Lower leg skin (tissue), 4 donors: ENCODE data around the gene ADAMTS17. TPM values are rescaled to one million over a fixed set of nuclear protein-coding genes. Genes with fewer than 3 reads are reported as not detected.

ENCODE experiments used
- DNase-seq, 2 donors: peaks; one replicate each; pipeline ENCODE4 v3.0.0-alpha.2; 2019; ENCODE audit warnings: low spot score in 2 of 2
- H3K4me3 ChIP-seq: fragments of 200-600 bp; sonication (generic); 2 replicates; pipeline ENCODE4 v1.5.1; 2017; ENCODE audit warnings: mild to moderate bottlenecking, low read depth; ENCODE audit not compliant: poor library complexity, severe bottlenecking
- POLR2A ChIP-seq, 2 donors: fragments of 450-650 bp; IDR thresholded peaks; one replicate each; pipeline ENCODE4 v1.6.1; 2016 to 2017; ENCODE audit warnings: antibody characterized with exemption in 2 of 2, mild to moderate bottlenecking in 1 of 2, moderate library complexity in 1 of 2
- WGBS, 2 donors: methylation state at CpG; one replicate each; pipeline ENCODE4 v1.1.5; 2018; 5-methylcytosine and 5-hydroxymethylcytosine counted together
- intact Hi-C: fragments of 100-400 bp; cut with DNase I; formaldehyde crosslinking; loops from one replicate; pipeline ENCODE4 v1.15.0; 2023; ENCODE audit warnings: low total_unique reads
- total RNA-seq, 4 donors: library from RNA; depleted of rRNA; stranded (reverse); fragments of >200 nt; gene quantifications; one replicate each; pipeline ENCODE4 v1.1.0, GENCODE V29; 2016
- TF ChIP-seq, protein P1 (sequence below), 3 donors: fragments of 450-650 bp; IDR thresholded peaks; one replicate each; pipeline ENCODE4 v1.5.1; 2016; ENCODE audit warnings: antibody characterized with exemption in 3 of 3, mild to moderate bottlenecking in 3 of 3, moderate library complexity in 2 of 3

Gene ADAMTS17
- total RNA-seq, 4 donors from 2014 or later: 3.5 to 7.8 (median 3.9) TPM

DNA sequence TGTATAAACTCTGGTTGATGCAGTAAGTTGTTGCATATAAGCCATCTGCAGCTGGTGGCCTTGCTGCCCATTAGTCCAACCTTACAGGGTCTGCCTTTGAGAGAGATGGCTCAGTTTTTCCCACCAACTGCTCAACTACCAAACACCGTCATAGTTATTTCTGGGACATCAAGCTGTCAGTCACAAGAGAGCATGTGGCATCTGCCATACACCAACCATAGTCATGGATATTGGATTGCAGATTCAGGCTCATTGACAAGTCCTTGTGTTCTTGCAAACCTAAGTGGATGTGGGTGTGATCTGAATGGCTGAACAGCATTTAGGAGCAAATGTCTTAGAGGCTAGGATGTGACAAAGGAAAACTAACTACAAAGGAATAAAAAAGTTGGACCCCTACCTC is 137.6 kb downstream of the ADAMTS17 start:
- TF ChIP-seq, protein P1, sequence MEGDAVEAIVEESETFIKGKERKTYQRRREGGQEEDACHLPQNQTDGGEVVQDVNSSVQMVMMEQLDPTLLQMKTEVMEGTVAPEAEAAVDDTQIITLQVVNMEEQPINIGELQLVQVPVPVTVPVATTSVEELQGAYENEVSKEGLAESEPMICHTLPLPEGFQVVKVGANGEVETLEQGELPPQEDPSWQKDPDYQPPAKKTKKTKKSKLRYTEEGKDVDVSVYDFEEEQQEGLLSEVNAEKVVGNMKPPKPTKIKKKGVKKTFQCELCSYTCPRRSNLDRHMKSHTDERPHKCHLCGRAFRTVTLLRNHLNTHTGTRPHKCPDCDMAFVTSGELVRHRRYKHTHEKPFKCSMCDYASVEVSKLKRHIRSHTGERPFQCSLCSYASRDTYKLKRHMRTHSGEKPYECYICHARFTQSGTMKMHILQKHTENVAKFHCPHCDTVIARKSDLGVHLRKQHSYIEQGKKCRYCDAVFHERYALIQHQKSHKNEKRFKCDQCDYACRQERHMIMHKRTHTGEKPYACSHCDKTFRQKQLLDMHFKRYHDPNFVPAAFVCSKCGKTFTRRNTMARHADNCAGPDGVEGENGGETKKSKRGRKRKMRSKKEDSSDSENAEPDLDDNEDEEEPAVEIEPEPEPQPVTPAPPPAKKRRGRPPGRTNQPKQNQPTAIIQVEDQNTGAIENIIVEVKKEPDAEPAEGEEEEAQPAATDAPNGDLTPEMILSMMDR (IDR thresholded peaks at IDR 0.05): no peak
- DNase-seq: peak in 1 of 2 donors; percentile 46
- WGBS, 2 donors: 100% methylated on average over 1 of the region's 1 CpG
- H3K4me3 ChIP-seq: no peak overlapping the region
- intact Hi-C loops: loop anchor here (10.0 kb wide), 1 partner anchor 131 kb away; no protein-coding TSS in a partner anchor

DNA sequence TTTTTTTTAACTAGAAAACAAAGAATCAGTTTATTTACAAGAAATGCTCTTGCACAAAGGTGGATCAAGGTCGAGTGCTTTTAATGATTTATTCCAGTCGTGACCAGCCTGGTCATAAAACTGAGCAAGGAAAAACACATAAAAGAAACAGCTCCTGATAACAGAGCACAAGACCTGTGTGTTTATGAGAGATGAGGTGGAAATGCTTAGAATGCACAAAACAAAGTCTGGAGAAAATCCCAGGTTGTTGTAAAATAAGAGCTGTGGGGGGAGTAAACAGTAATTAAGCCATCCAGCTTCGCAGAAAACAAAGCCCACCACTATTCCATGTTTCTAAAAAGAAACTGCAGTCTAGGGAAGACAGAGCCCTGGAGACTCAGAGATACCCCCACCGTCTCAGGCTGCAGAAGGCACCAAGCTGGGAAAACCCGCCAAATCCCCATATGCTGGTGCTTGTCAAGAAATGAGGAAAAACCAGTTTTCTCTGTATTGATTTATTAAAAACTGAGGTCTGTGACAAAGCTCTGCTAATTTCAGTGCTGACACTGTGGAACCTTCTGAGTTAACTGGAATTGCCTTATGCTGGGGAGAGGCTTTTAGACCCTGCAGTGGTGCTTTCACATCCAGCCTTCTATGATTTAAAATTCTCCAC is 139.3 kb downstream of the ADAMTS17 start:
- TF ChIP-seq, protein P1 (IDR thresholded peaks at IDR 0.05): no peak
- TF ChIP-seq POLR2A (IDR thresholded peaks at IDR 0.05): no peak
- WGBS, 2 donors: 21 to 34% methylated on average over 5 of the region's 5 CpGs
- no peak for DNase-seq
- H3K4me3 ChIP-seq: no peak overlapping the region
- intact Hi-C loops: loop anchor here (10.0 kb wide), 1 partner anchor 132 kb away; no protein-coding TSS in a partner anchor

DNA sequence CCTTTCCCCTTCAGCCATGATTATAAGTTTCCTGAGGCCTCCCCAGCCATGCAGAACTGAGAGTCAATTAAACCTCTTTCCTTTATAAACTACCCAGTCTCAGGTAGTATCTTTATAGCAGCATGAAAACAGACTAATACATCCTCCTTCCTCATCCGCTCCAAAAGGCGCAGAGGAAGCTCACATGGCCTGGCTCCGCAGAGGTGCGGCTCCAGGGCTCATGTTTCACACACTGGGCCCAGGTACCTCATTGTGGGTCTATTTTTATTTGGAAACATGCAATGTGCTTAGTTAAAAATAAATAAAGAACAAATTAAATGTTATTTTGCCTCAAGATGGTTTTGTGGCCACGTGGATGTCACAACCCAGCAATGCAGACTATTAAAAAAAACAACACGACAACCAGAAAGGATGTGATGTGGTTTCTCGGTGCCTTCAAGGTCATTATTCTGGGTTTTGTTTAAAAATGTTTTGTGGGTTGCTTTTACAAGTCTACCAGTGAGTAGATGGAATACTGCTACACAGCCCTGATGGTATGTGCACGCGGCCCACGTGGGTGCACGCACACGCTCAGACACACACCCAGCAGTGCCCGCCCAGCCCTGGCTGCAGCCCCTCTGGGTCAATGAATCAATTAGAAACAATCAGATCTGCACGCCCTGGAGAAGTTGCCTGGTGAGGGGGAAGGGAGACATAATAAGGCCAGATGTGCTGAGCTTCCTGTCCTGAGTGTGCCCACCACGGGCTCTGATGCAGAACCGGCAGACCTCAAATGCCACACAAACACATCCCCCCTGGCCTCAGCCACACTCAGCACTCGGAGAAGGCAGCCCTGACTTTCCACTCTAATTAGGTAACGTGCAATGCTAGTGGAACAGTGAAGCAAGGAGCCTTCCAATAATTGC is 140.1 kb downstream of the ADAMTS17 start:
- H3K4me3 ChIP-seq: no peak overlapping the region
- TF ChIP-seq, protein P1 (IDR thresholded peaks at IDR 0.05): no peak
- no peak for TF ChIP-seq POLR2A (IDR thresholded peaks at IDR 0.05)
- intact Hi-C loops: loop anchor here (10.0 kb wide), 1 partner anchor 133 kb away; no protein-coding TSS in a partner anchor
- DNase-seq: no peak
- 31 to 39% methylated on average over 18 of the region's 18 CpGs for WGBS, 2 donors

DNA sequence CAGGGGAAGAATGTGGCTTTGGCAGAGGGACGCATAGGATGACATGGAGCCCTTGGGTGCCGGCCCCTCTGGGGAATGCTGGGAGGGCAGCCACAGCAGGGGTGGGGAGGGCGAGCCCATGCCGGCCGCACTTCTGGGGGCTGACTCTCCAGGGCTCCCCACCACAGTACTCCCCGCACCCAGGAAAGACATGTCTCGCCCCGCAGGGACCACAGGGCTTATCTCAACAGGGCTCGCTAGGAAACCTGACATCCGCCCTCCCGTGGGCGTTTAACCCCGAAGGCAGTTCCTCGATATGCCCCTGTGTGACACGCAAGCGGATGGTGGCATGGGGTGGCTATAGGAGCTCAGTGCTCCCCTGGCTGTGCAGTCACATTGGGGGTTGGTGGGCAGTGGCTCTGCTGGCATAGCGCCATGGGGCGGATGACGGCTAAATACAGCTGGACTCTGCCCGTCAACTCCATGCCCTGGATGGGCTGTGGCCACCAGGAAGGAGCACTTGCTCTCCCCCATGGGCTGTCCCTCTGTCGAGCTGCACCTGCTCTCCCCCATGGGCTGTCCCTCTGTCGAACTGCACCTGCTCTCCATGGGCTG is 141.4 kb downstream of the ADAMTS17 start:
- intact Hi-C loops: loop anchor here (10.0 kb wide), 1 partner anchor 134 kb away; no protein-coding TSS in a partner anchor
- no peak overlapping the region for H3K4me3 ChIP-seq
- TF ChIP-seq, protein P1 (IDR thresholded peaks at IDR 0.05): no peak
- no peak for TF ChIP-seq POLR2A (IDR thresholded peaks at IDR 0.05)
- peak in 1 of 2 donors; percentile 80 for DNase-seq
- WGBS, 2 donors: 79 to 86% methylated on average over 14 to 19 of the region's 22 CpGs

DNA sequence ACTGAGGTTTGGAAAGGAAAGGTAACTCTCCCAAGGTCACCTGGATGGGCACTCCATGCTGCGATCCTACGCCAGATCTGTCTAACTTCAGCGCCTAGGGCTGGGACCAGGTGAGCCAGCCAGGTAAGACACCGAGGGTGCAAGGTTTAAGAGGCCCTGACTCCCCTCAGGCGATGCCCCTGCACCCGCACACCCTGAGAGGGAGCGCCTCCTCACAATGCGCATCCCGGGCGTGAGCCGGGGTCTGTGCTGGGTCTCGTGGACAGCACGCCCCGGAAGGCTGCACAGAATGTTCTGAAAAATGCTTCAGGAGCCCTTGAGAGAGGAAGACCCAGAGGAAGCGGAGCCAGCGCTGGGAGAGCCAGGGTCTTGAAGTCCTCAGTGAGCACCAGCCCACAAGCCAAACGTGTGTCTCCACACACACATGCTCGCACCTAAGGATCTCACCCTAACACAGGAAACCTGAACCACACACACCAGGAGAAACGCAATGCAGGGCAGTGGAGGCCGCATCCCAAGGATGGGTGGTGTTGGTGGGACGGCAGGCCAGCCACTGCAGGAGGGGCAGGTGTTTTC is 142.0 kb downstream of the ADAMTS17 start:
- no peak overlapping the region for H3K4me3 ChIP-seq
- intact Hi-C loops: loop anchor here (10.0 kb wide), 1 partner anchor 135 kb away; no protein-coding TSS in a partner anchor
- DNase-seq: peak in 1 of 2 donors; percentile 78
- TF ChIP-seq, protein P1 (IDR thresholded peaks at IDR 0.05): no peak
- TF ChIP-seq POLR2A (IDR thresholded peaks at IDR 0.05): no peak
- WGBS, 2 donors: 94 to 97% methylated on average over 21 of the region's 21 CpGs
